OCI-M2 (cell line): ENCODE results near the gene OR4M2.
"Not testable (repeated sequence)": the region's sequence is repeated elsewhere in the genome, so short reads cannot be mapped to it uniquely, and the experiment has no call there.

Experiments
- DNase-seq: peaks from one replicate; lab custom pipeline; 2025; ENCODE audit not compliant: unreplicated experiment; lab: John Stamatoyannopoulos, UW

The OR4M2 gene, protein sequence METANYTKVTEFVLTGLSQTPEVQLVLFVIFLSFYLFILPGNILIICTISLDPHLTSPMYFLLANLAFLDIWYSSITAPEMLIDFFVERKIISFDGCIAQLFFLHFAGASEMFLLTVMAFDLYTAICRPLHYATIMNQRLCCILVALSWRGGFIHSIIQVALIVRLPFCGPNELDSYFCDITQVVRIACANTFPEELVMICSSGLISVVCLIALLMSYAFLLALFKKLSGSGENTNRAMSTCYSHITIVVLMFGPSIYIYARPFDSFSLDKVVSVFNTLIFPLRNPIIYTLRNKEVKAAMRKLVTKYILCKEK

DNA sequence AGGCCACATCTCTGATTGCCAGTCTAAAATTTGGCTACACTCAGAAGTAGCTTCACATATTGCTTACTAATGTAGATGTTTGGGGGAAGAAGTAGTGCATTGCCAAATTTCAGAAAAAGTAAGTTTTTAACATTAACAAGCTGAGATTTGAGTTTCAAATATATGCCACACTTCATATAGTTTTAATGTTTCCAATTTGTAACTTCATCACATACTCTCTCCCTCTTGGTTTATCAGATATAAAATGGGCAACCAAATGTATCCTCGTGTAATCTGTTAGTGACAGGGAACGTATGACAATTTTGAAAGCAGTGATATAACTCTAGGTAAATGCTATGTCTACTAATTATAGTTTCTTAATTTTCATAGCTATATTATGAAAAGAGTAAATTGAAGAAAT lies at the start of gene OR4M2:
Gene OR4M2 (plus strand): TSS at position 301 of the 400 bp plus-strand sequence. CDS start 98 bp downstream, at position 399.
- not testable (repeated sequence) for DNase-seq

- not testable (repeated sequence) for DNase-seq
Measured at GRCh38 chr15:22069267-22069666, 11.1 kb upstream of the OR4M2 start.

GRCh38 chr15:22081386-22081785 lies 1.1 kb downstream of the OR4M2 start:
- DNase-seq: not testable (repeated sequence)

DNA sequence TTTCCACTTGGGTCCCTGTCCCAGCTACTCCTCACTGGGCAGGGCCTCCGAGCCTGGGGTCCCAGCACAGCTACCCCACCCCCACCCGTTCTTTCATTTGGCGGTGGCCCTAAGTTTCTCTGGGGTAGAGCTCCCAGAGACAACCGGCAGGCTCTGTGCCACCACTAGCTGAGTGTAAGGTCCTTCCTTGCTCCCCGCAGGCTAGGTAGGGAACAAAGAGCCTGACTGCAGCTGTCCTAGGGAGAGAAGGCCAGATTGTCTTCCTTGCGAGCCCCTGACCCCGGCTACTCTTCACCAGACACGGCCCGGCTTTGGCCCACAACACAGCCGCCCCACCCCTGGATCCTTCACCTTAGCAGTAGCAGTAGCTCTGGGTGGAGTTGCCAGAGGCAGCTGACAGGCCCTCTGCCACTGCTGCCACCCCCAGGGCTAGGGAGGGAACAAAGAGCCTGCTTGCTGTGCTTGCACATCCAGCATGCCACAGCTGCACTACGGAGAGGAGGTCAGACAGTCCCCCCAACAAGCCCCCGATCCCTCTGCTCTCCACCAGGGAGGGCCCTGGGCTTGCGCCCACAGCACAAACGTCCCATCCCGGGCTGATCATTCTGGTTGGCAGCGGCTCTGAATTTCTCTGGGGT lies 18.4 kb downstream of the OR4M2 start:
- not testable (repeated sequence) for DNase-seq

DNA sequence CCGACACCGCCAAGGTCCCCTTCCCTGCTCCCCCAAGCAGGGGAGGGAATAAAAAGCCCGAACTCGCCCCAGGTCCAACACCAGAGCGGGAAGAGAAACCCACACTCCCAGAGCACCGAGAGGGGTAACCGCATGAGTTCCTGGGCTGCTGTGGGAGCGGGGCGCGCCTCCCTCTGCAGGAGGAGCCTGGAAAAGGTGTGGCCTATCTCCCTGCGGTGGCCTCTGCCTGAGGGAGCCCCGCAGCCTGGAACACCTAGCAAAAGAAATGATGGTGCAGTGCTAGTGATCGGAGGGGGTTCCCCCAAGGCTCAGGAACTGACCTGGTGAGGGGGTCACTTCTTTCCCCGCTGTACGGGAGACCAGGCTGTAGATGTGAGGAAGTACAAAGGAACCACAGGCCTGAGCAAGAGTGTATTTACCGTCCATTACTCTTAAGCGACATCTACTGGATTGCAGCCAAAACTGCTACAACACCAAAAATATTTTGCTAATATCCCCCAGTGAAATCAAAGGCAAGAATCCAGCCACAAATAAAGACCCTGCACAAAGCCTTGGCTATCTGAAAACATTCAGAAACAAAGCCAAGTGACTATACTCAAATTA lies 19.1 kb downstream of the OR4M2 start:
- not testable (repeated sequence) for DNase-seq

DNA sequence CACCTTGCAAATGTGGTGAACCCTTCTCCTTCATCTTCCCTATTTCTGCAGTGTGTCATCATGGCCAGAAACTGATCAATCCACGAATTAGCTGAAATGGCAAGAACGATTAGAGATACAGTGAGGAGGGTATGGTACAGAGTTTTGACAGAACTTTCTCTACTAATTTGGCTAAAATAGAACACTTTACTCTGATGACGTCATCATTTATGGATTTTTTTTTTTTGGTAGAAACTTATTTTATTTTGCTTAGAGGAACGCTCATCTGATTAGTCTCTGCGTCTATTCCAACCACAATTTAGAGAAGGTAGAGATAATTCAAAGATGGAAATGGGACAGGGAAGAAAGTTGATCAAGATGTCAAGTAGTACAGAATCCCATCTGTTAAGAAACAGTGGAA lies 41.7 kb downstream of the OR4M2 start:
- DNase-seq: not testable (repeated sequence)
